Breast epithelium (tissue), 4 donors: ENCODE measurements around the gene WNT5B. TPM values are rescaled to one million over a fixed set of nuclear protein-coding genes. Genes with fewer than 3 reads are reported as not detected.

Experiments used
- DNase-seq, 2 donors: peaks; one replicate each; pipeline ENCODE4 v3.0.0-alpha.2; 2019; ENCODE audit warnings: low spot score in 2 of 2
- H3K27ac ChIP-seq, 2 donors: fragments of 200-600 bp; sonication (generic) in 1 of 2; one replicate each; pipeline ENCODE4 v1.5.1; 2016 to 2019; ENCODE audit warnings: mild to moderate bottlenecking in 1 of 2
- H3K27me3 ChIP-seq, 2 donors: fragments of 200-600 bp; sonication (generic) in 1 of 2; one replicate each; pipeline versions ENCODE4 v1.5.1 to v1.6.0; 2017 to 2019; ENCODE audit warnings: control low read depth in 1 of 2, mild to moderate bottlenecking in 1 of 2
- H3K36me3 ChIP-seq: fragments of 200-600 bp; one replicate; pipeline ENCODE4 v1.5.1; 2019
- H3K4me1 ChIP-seq, 2 donors: fragments of 200-600 bp; sonication (generic); one replicate each; pipeline ENCODE4 v1.5.1; 2016 to 2019; ENCODE audit warnings: control low read depth in 1 of 2
- H3K4me3 ChIP-seq, 3 donors: fragments of 200-600 bp; sonication (generic); 1 replicate in 2 of 3; 2 replicates in 1 of 3; pipeline ENCODE4 v1.5.1; 2016 to 2019; ENCODE audit warnings: mild to moderate bottlenecking in 3 of 3, moderate library complexity in 2 of 3
- H3K9me3 ChIP-seq, 2 donors: fragments of 200-600 bp; sonication (generic) in 1 of 2; one replicate each; pipeline ENCODE4 v1.5.1; 2016 to 2019; ENCODE audit warnings: control low read depth in 1 of 2
- CTCF ChIP-seq, 3 donors: fragments of 450-650 bp; IDR thresholded peaks; one replicate each; pipeline ENCODE4 v1.5.1; 2016 to 2017; ENCODE audit warnings: antibody characterized with exemption in 3 of 3, mild to moderate bottlenecking in 3 of 3, moderate library complexity in 3 of 3
- POLR2A ChIP-seq: fragments of 450-650 bp; IDR thresholded peaks from one replicate; pipeline ENCODE4 v1.6.1; 2016; ENCODE audit warnings: antibody characterized with exemption, mild to moderate bottlenecking, moderate library complexity
- POLR2AphosphoS5 ChIP-seq, 3 donors: sonication (generic); formaldehyde crosslinking; IDR thresholded peaks; one replicate each; pipeline ENCODE4 v1.6.1; 2017; ENCODE audit warnings: antibody characterized with exemption in 3 of 3
- intact Hi-C: fragments of 100-400 bp; cut with DNase I; formaldehyde crosslinking; loops from one replicate; pipeline ENCODE4 v1.15.1; 2023; ENCODE audit warnings: low total_unique reads
- total RNA-seq, 3 donors: library from RNA; depleted of rRNA; stranded (reverse); fragments of >200 nt; gene quantifications; one replicate each; pipeline ENCODE4 v1.1.0, GENCODE V29; 2016

Gene WNT5B
- total RNA-seq, 3 donors from 2014 or later = 3.9 to 11.9 (median 4.0) TPM

- H3K4me1 ChIP-seq = no peaks in the 10 kb centered on the region
- H3K4me3 ChIP-seq = no peak overlapping the region
- no peak for TF ChIP-seq CTCF (IDR thresholded peaks at IDR 0.05)
- no peak for TF ChIP-seq POLR2AphosphoS5 (IDR thresholded peaks at IDR 0.05)
- TF ChIP-seq POLR2A = no peak
- H3K36me3 ChIP-seq = no peaks in the 10 kb centered on the region
- H3K27ac ChIP-seq = peak overlapping the region in 1 of 2 donors; percentile 61
- no peaks in the 10 kb centered on the region for H3K27me3 ChIP-seq
- DNase-seq = no peak
- H3K9me3 ChIP-seq = no peaks in the 10 kb centered on the region
- intact Hi-C loops = no loop called here
Observed at GRCh38 chr12:1680804-1681492, 51.9 kb downstream of the WNT5B start.

GRCh38 chr12:1681493-1681807 is 52.4 kb downstream of the WNT5B start:
- no peak for TF ChIP-seq POLR2A
- no peak for TF ChIP-seq CTCF (IDR thresholded peaks at IDR 0.05)
- Histone ChIP-seq H3K4me3 (no peak overlapping the region), H3K27ac (peak overlapping the region in 1 of 2 donors; percentile 61), H3K4me1 (no peaks in the 10 kb centered on the region), H3K36me3 (no peaks in the 10 kb centered on the region), H3K27me3 (no peaks in the 10 kb centered on the region), H3K9me3 (no peaks in the 10 kb centered on the region)
- intact Hi-C loops = no loop called here
- DNase-seq = no peak

GRCh38 chr12:1688086-1688710 is 59.2 kb downstream of the WNT5B start:
- no peak for DNase-seq
- intact Hi-C loops = no loop called here
- H3K4me1 ChIP-seq = no peaks in the 10 kb centered on the region
- H3K4me3 ChIP-seq = no peak overlapping the region
- TF ChIP-seq CTCF (IDR thresholded peaks at IDR 0.05) (no peak), POLR2AphosphoS5 (IDR thresholded peaks at IDR 0.05) (no peak), POLR2A (no peak)
- no peaks in the 10 kb centered on the region for H3K9me3 ChIP-seq
- H3K36me3 ChIP-seq = no peaks in the 10 kb centered on the region
- H3K27me3 ChIP-seq = no peaks in the 10 kb centered on the region
- no peak overlapping the region for H3K27ac ChIP-seq

- no peaks in the 10 kb centered on the region for H3K9me3 ChIP-seq
- no peaks in the 10 kb centered on the region for H3K36me3 ChIP-seq
- H3K27me3 ChIP-seq = no peaks in the 10 kb centered on the region
- H3K4me1 ChIP-seq = no peaks in the 10 kb centered on the region
- no peak for TF ChIP-seq CTCF (IDR thresholded peaks at IDR 0.05)
- TF ChIP-seq POLR2AphosphoS5 (IDR thresholded peaks at IDR 0.05) = peak; percentile 66 to 88 (median 81)
- intact Hi-C loops = no loop called here
- DNase-seq = peak; percentile 93
- peak within 1 kb of the TSS; percentile 93 to 94 for H3K27ac ChIP-seq
- peak within 1 kb of the TSS; percentile 80 to 94 (median 93) for H3K4me3 ChIP-seq
Observed at GRCh38 chr12:1690578-1691122, 61.6 kb downstream of the WNT5B start, which contains the start of gene ADIPOR2. Gene ADIPOR2, plus strand, starts transcription at chr12:1691070. Its CDS starts 63,274 bp downstream, at chr12:1754344.
